Inferior parietal cortex (tissue), 1 donor: ENCODE measurements around the gene PPP1R37.

Experiments used
- DNase-seq: peaks from one replicate; pipeline ENCODE4 v3.0.0-alpha.2; 2016; ENCODE audit errors: extremely low spot score

The PPP1R37 gene

DNA sequence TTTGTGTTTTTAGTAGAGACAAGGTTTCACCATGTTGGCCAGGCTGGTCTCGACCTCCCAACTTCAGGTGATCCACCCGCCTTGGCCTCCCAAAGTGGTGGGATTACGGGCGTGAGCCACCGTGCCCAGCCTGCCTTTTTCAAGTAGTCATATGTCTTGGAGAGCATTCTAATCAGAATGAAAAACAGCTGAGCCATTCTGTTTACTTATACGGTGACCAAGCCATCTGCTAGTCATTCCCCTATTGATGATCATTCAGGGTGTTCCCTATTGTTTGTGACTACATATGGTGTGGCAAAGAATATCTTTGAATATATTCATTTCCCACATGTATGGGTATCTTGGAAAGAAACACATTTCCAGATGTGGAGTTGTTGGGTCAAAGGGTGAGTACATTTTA, 102.8 kb downstream of the PPP1R37 start:
- no peak for DNase-seq
